Endothelial cell (in vitro differentiated cells): Measurements from ENCODE around the gene APOC1. TPM values are rescaled to one million over a fixed set of nuclear protein-coding genes. Genes with fewer than 3 reads are reported as not detected.

Source experiments
- DNase-seq: peaks from one replicate; pipeline ENCODE4 v3.0.0; 2021; ENCODE audit warnings: low spot score
- H3K27ac Mint-ChIP-seq: one replicate; pipeline ENCODE4 v1.8.0; 2021; ENCODE audit warnings: mixed read lengths, inconsistent platforms; ENCODE audit not compliant: unreplicated experiment
- H3K27me3 Mint-ChIP-seq: one replicate; pipeline ENCODE4 v1.8.0; 2021; ENCODE audit warnings: mild to moderate bottlenecking, moderate library complexity, mixed read lengths, inconsistent platforms; ENCODE audit not compliant: unreplicated experiment
- H3K36me3 Mint-ChIP-seq: one replicate; pipeline ENCODE4 v1.8.0; 2021; ENCODE audit warnings: mild to moderate bottlenecking, low read depth, mixed read lengths, inconsistent platforms; ENCODE audit not compliant: unreplicated experiment
- H3K4me1 Mint-ChIP-seq: one replicate; pipeline ENCODE4 v1.8.0; 2021; ENCODE audit warnings: mild to moderate bottlenecking, mixed read lengths, inconsistent platforms; ENCODE audit not compliant: unreplicated experiment
- H3K4me3 Mint-ChIP-seq: one replicate; pipeline ENCODE4 v1.8.0; 2021; ENCODE audit warnings: mild to moderate bottlenecking, mixed read lengths, inconsistent platforms; ENCODE audit not compliant: unreplicated experiment
- H3K9me3 Mint-ChIP-seq: one replicate; pipeline ENCODE4 v1.8.0; 2021; ENCODE audit warnings: mixed read lengths, inconsistent platforms; ENCODE audit not compliant: unreplicated experiment
- CTCF ChIP-seq: fragments of 200-600 bp; sonication (generic); IDR thresholded peaks from one replicate; pipeline ENCODE4 v1.5.0; 2021; ENCODE audit warnings: antibody characterized with exemption; ENCODE audit not compliant: unreplicated experiment
- total RNA-seq: library from RNA; stranded (reverse); fragmentation: NEBNext Ultra II Directional; extraction: Animal tissue kit (Norgen Biotek cat#: 25700); gene quantifications from one replicate; pipeline ENCODE4 v1.2.1, GENCODE V29; 2021; ENCODE audit not compliant: unreplicated experiment

Gene APOC1
- total RNA-seq, 1 donor from 2014 or later = 44.8 TPM

- DNase-seq = no peak
- H3K27ac Mint-ChIP-seq = no peak overlapping the region
- no peaks in the 10 kb centered on the region for H3K9me3 Mint-ChIP-seq
- no peaks in the 10 kb centered on the region for H3K36me3 Mint-ChIP-seq
- no peak overlapping the region for H3K4me3 Mint-ChIP-seq
- peaks cover 4% of the 10 kb centered on the region for H3K4me1 Mint-ChIP-seq
- H3K27me3 Mint-ChIP-seq = peaks cover 6% of the 10 kb centered on the region
- no peak for TF ChIP-seq CTCF
Measured at GRCh38 chr19:44931541-44931940, 17.1 kb downstream of the APOC1 start.

GRCh38 chr19:44939668-44940067, 25.3 kb downstream of the APOC1 start:
- Mint-ChIP-seq H3K27ac (no peak overlapping the region), H3K9me3 (no peaks in the 10 kb centered on the region), H3K4me3 (no peak overlapping the region), H3K27me3 (peaks cover 2% of the 10 kb centered on the region), H3K36me3 (no peaks in the 10 kb centered on the region), H3K4me1 (no peaks in the 10 kb centered on the region)
- DNase-seq = no peak
- no peak for TF ChIP-seq CTCF

GRCh38 chr19:44942067-44942571, 27.7 kb downstream of the APOC1 start, which contains the start of gene APOC4:
Gene APOC4, plus strand, starts transcription at chr19:44942237. Its CDS starts 41 bp downstream, at chr19:44942278.
- DNase-seq = no peak
- no peak for TF ChIP-seq CTCF
- no peaks in the 10 kb centered on the region for H3K36me3 Mint-ChIP-seq
- H3K27me3 Mint-ChIP-seq = peaks cover 2% of the 10 kb centered on the region
- no peaks in the 10 kb centered on the region for H3K9me3 Mint-ChIP-seq
- H3K27ac Mint-ChIP-seq = no peak within 1 kb of the TSS
- no peak within 1 kb of the TSS for H3K4me3 Mint-ChIP-seq
- H3K4me1 Mint-ChIP-seq = no peaks in the 10 kb centered on the region

GRCh38 chr19:44943801-44944249, 29.4 kb downstream of the APOC1 start:
- H3K27me3 Mint-ChIP-seq = peaks cover 2% of the 10 kb centered on the region
- no peak for TF ChIP-seq CTCF
- H3K9me3 Mint-ChIP-seq = no peaks in the 10 kb centered on the region
- H3K4me1 Mint-ChIP-seq = no peaks in the 10 kb centered on the region
- no peak overlapping the region for H3K27ac Mint-ChIP-seq
- H3K4me3 Mint-ChIP-seq = no peak overlapping the region
- no peaks in the 10 kb centered on the region for H3K36me3 Mint-ChIP-seq
- DNase-seq = no peak

GRCh38 chr19:44947041-44947581, 32.7 kb downstream of the APOC1 start:
- Mint-ChIP-seq H3K27ac (no peak overlapping the region), H3K36me3 (no peaks in the 10 kb centered on the region), H3K4me3 (no peak overlapping the region), H3K4me1 (no peaks in the 10 kb centered on the region), H3K27me3 (peaks cover 3% of the 10 kb centered on the region), H3K9me3 (no peaks in the 10 kb centered on the region)
- no peak for TF ChIP-seq CTCF
- no peak for DNase-seq
